ENCODE measurements around the gene FAM170B.

FAM170B gene

GRCh38 chr10:49152037-49152436 is 18.2 kb upstream of the FAM170B start:
- no peak overlapping the region for H3K4me3 ChIP-seq (ENCODE audit: low read depth, low read length)
- no peaks in the 10 kb centered on the region for H3K9me3 ChIP-seq
- no peak for TF ChIP-seq CTCF (IDR thresholded peaks at IDR 0.05; ENCODE audit: low read depth, low read length)
- DNase-seq, result no peak
- no peaks in the 10 kb centered on the region for H3K27me3 ChIP-seq
- no peaks in the 10 kb centered on the region for H3K36me3 ChIP-seq
- H3K4me1 ChIP-seq, result peaks cover 16% of the 10 kb centered on the region

- no peak for TF ChIP-seq CTCF (IDR thresholded peaks at IDR 0.05; ENCODE audit: low read depth, low read length)
- H3K4me1 ChIP-seq, result peaks cover 16% of the 10 kb centered on the region
- no peak overlapping the region for H3K4me3 ChIP-seq (ENCODE audit: low read depth, low read length)
- DNase-seq, result no peak
- no peaks in the 10 kb centered on the region for H3K27me3 ChIP-seq
- no peaks in the 10 kb centered on the region for H3K36me3 ChIP-seq
- H3K9me3 ChIP-seq, result no peaks in the 10 kb centered on the region
These were observed 17.7 kb upstream of the FAM170B start for GRCh38 chr10:49151481-49151880.

GRCh38 chr10:49151025-49151445 is 17.2 kb upstream of the FAM170B start:
- Histone ChIP-seq H3K4me3 (ENCODE audit: low read depth, low read length) (no peak overlapping the region), H3K9me3 (no peaks in the 10 kb centered on the region), H3K4me1 (peaks cover 16% of the 10 kb centered on the region), H3K36me3 (no peaks in the 10 kb centered on the region), H3K27me3 (no peaks in the 10 kb centered on the region)
- DNase-seq, result peak; percentile 56
- TF ChIP-seq CTCF (IDR thresholded peaks at IDR 0.05; ENCODE audit: low read depth, low read length), result no peak

- no peaks in the 10 kb centered on the region for H3K27me3 ChIP-seq
- no peaks in the 10 kb centered on the region for H3K9me3 ChIP-seq
- DNase-seq, result no peak
- no peaks in the 10 kb centered on the region for H3K36me3 ChIP-seq
- H3K4me1 ChIP-seq, result peaks cover 16% of the 10 kb centered on the region
- TF ChIP-seq CTCF (IDR thresholded peaks at IDR 0.05; ENCODE audit: low read depth, low read length), result no peak
- no peak overlapping the region for H3K4me3 ChIP-seq (ENCODE audit: low read depth, low read length)
These were observed 16.6 kb upstream of the FAM170B start for GRCh38 chr10:49150426-49150825.

- Histone ChIP-seq H3K9me3 (no peaks in the 10 kb centered on the region), H3K27me3 (no peaks in the 10 kb centered on the region), H3K36me3 (no peaks in the 10 kb centered on the region), H3K4me1 (peaks cover 16% of the 10 kb centered on the region), H3K4me3 (ENCODE audit: low read depth, low read length) (no peak overlapping the region)
- DNase-seq, result no peak
- TF ChIP-seq CTCF (IDR thresholded peaks at IDR 0.05; ENCODE audit: low read depth, low read length), result no peak
These were observed 16.1 kb upstream of the FAM170B start for GRCh38 chr10:49149881-49150280.

GRCh38 chr10:49144058-49144720 is 10.4 kb upstream of the FAM170B start:
- TF ChIP-seq CTCF (IDR thresholded peaks at IDR 0.05; ENCODE audit: low read depth, low read length), result no peak
- DNase-seq, result peak; percentile 69
- Histone ChIP-seq H3K9me3 (no peaks in the 10 kb centered on the region), H3K4me1 (no peaks in the 10 kb centered on the region; the same call in 1 of the 2 replicates), H3K36me3 (no peaks in the 10 kb centered on the region), H3K4me3 (ENCODE audit: low read depth, low read length) (no peak overlapping the region), H3K27me3 (no peaks in the 10 kb centered on the region)
